HAP-1 (cell line): ENCODE results near the gene NDFIP2.

Experiments used
- DNase-seq, 2 experiments: peaks; one replicate each; pipeline ENCODE4 v3.0.0-alpha.2; 2016 to 2020; ENCODE audit warnings: low spot score in 2 of 2
- H3K27me3 ChIP-seq: fragments of 250-450 bp; sonication (Bioruptor Pico); 2 replicates; pipeline ENCODE4 v1.5.1; 2020; ENCODE audit warnings: low read depth, mild to moderate bottlenecking, moderate library complexity
- H3K36me3 ChIP-seq: fragments of 250-450 bp; sonication (Bioruptor Pico); replicated peaks from 2 replicates; pipeline ENCODE4 v1.5.1; 2020; ENCODE audit warnings: mild to moderate bottlenecking
- H3K4me1 ChIP-seq: fragments of 250-450 bp; sonication (Bioruptor Pico); 2 replicates; pipeline ENCODE4 v1.5.1; 2020; ENCODE audit warnings: mild to moderate bottlenecking
- H3K4me3 ChIP-seq: fragments of 250-450 bp; sonication (Bioruptor Pico); 2 replicates; pipeline ENCODE4 v1.5.1; 2020; ENCODE audit warnings: mild to moderate bottlenecking, moderate library complexity
- H3K9me3 ChIP-seq: fragments of 250-450 bp; sonication (Bioruptor Pico); 2 replicates; pipeline ENCODE4 v1.5.1; 2020; ENCODE audit warnings: mild to moderate bottlenecking, moderate library complexity
- in situ Hi-C: fragments of 300-500 bp; cut with MboI; formaldehyde crosslinking; loops from 3 replicates; pipeline ENCODE4 v1.14.3; 2020; ENCODE audit warnings: low sequenced_read_pairs, inconsistent platforms, mixed read lengths

The NDFIP2 gene

DNA sequence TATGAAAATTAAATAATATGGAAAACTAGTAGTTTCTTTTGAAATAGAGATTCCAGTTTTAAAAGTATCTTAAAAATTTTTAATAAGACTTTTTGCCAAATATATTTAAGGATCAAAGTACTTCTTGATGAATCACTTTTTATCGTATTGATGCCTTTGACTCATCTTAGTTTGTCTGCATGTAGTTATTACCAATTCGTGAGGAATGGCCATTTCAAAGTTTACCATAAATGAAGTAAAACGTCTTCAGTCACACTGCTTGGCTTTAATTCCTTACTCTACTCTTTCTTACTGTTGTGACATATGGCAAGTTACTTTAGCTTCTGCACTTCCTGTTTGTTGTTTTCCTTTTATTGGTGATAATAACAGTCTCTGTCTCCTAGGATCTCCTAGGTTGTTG is 38.3 kb downstream of the NDFIP2 start:
- in situ Hi-C loops, result no loop called here
- peaks cover 9% of the 10 kb centered on the region for H3K4me1 ChIP-seq
- no peaks in the 10 kb centered on the region for H3K9me3 ChIP-seq
- H3K4me3 ChIP-seq, result no peak overlapping the region
- H3K27me3 ChIP-seq, result no peaks in the 10 kb centered on the region
- no peaks in the 10 kb centered on the region for H3K36me3 ChIP-seq
- DNase-seq, result no peak

DNA sequence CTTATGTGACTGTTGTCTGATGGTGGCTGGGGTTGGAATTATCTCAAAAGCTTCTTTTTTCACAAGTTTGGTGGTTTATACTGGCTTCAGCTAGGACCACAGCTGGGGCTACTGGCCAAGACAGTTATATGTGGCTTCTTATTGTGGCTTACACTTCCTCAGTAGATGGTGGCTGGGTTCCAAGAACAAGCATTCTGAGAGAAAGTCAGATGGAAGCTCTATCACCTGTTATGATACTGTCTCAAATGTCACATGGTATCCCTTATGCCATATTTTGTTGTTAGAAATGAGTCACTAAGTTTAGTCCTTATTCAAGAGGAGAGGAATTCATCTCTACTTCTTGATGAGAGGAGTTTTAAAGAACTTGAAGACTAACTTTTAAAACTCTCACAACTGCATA is 41.6 kb downstream of the NDFIP2 start:
- in situ Hi-C loops, result no loop called here
- H3K4me1 ChIP-seq, result no peaks in the 10 kb centered on the region
- no peak for DNase-seq

DNA sequence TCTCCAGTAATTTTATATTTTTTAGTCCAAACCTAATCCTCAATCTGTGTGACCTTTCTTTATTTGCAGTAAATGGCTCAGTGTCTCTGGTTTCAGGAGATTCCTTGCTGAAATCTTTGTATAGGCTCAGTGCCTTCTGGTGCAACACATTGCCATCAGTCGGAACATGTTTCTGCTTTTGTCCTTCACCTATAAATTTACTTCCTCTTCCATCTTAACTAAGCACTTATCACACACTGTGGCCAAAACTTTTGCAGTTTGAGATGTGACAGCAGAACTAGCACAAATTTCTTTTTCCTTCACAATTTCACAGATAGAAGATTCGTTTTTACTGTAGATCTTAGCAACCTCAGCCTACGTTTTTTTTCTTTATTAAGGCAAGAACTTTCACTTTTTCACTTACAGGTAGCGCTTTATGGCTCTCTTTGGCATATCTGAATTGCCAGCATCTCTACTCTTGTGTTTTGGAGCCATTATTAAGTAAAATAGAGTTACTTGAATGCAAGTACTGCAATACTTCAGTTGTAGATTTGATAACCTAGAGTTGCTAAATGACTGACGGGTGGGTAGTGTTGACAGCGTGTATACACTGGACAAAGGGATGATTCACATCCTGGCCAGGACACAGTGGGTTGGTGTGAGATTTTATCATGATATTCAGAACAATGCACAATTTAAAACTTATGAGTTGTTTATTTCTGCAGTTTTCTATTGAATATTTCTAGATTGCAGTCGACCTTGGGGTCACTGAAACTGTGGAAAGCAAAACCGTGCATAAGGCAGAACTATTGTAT is 44.3 kb downstream of the NDFIP2 start:
- Histone ChIP-seq H3K27me3 (no peaks in the 10 kb centered on the region), H3K4me1 (no peaks in the 10 kb centered on the region), H3K9me3 (no peaks in the 10 kb centered on the region), H3K4me3 (no peak overlapping the region), H3K36me3 (no peaks in the 10 kb centered on the region)
- in situ Hi-C loops, result no loop called here
- no peak for DNase-seq

More for the DNA sequence above, 41.6 kb downstream of the NDFIP2 start:
- no peaks in the 10 kb centered on the region for H3K27me3 ChIP-seq
- H3K36me3 ChIP-seq, result no peaks in the 10 kb centered on the region
- H3K9me3 ChIP-seq, result no peaks in the 10 kb centered on the region
- no peak overlapping the region for H3K4me3 ChIP-seq

DNA sequence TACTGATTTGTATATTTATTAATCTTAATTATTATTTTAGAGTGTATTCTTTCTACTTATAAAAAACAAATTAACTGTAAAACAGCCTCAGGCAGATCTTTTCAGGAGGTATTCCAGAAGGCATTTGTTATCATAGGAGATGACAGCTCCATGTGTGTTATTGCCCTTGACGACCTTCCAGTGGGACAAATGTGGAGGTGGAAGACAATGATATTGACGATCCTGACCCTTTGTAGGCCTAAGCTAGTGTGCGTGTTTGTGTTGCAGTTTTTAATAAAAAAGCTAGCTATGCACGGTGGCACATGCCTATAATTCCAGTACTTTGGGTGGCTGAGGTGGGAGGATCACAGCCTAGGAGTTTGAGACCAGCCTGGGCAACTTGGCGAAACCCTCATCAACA is 46.7 kb downstream of the NDFIP2 start:
- Histone ChIP-seq H3K4me3 (no peak overlapping the region), H3K4me1 (no peaks in the 10 kb centered on the region), H3K9me3 (no peaks in the 10 kb centered on the region), H3K27me3 (no peaks in the 10 kb centered on the region), H3K36me3 (no peaks in the 10 kb centered on the region)
- in situ Hi-C loops, result no loop called here
- DNase-seq, result no peak

DNA sequence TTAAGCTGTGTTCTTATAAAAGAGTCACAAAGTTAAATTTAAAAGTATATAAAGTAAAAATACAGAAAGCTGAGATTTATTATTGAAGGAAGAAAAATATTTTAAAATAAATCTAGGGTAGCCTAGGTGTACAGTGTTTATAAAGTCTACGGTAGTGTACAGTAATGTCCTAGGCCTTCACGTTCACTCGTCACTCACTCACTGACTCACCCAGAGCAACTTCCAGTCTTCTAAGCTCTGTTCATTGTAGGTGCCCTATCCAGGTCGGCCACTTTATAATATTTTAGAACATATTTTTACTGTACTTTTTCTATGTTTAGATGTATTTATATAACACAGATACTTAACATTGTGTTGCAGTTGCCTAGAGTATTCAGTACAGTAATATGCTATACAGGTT is 47.4 kb downstream of the NDFIP2 start:
- Histone ChIP-seq H3K4me1 (no peaks in the 10 kb centered on the region), H3K4me3 (no peak overlapping the region), H3K27me3 (no peaks in the 10 kb centered on the region), H3K9me3 (no peaks in the 10 kb centered on the region), H3K36me3 (no peaks in the 10 kb centered on the region)
- in situ Hi-C loops, result no loop called here
- DNase-seq, result no peak

DNA sequence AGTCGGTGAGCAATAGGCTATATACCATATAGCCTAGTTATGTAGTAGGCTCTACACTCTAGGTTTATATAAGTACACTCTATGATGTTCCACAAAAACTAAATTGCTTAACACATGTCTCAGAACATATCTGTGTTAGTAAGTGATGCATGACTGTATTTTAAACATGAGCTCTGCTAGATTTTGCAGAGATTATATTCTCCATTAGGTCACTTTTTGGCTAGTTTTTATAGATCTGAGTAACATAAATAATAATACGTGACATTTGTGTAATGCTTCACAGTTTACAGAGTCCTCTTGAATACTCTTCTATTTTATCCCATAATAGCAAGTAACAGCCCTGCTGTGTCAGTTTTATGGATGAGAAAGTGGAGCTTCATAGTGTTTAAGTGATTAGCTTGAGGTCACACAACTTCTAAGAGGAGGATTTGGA is 47.8 kb downstream of the NDFIP2 start:
- in situ Hi-C loops, result no loop called here
- DNase-seq, result no peak
- Histone ChIP-seq H3K4me1 (no peaks in the 10 kb centered on the region), H3K36me3 (no peaks in the 10 kb centered on the region), H3K27me3 (no peaks in the 10 kb centered on the region), H3K9me3 (no peaks in the 10 kb centered on the region), H3K4me3 (no peak overlapping the region)

DNA sequence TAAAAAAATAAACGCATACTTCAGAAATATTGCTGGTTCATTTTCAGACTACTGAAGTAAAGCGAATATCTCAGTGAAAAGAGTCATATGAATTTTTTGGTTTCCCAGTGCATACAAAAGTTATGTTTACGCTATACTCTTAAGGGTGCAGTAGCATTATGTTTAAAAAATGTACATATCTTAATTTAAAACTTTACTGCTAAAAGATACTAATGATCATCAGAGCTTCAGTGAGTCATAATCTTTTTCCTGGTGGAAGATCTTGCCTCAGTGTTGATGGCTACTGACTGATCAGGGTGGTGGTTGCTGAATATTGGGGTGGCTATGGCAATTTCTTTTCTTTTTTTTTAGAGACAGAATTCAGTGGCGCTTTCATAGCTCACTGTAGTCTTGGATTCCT is 48.9 kb downstream of the NDFIP2 start:
- Histone ChIP-seq H3K4me3 (no peak overlapping the region), H3K36me3 (no peaks in the 10 kb centered on the region), H3K4me1 (no peaks in the 10 kb centered on the region), H3K27me3 (no peaks in the 10 kb centered on the region), H3K9me3 (no peaks in the 10 kb centered on the region)
- no peak for DNase-seq
- in situ Hi-C loops, result loop anchor here (10.0 kb wide), 1 partner anchor 115 kb away; no protein-coding TSS in a partner anchor

DNA sequence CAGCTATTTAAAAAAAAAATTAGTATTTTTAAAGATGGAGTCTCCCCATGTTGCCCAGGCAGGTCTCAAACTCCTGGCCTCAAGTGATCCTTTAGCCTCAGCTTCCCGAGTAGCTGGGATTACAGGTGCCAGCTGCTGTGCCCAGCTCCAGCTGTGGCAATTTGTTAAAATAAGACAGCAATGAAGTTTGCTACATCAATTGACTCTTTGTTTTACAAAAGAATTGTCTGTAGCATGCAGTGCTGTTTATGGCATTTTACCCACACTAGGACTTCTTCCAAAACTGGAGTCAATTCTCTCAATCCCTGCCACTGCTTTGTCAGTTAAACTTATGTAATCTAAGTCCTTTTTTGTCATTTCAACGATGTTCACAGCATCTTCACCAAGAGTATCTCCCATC is 49.3 kb downstream of the NDFIP2 start:
- no peaks in the 10 kb centered on the region for H3K4me1 ChIP-seq
- no peaks in the 10 kb centered on the region for H3K9me3 ChIP-seq
- in situ Hi-C loops, result loop anchor here (10.0 kb wide), 1 partner anchor 115 kb away; no protein-coding TSS in a partner anchor
- DNase-seq, result no peak
- no peak overlapping the region for H3K4me3 ChIP-seq
- H3K36me3 ChIP-seq, result no peaks in the 10 kb centered on the region
- H3K27me3 ChIP-seq, result no peaks in the 10 kb centered on the region

DNA sequence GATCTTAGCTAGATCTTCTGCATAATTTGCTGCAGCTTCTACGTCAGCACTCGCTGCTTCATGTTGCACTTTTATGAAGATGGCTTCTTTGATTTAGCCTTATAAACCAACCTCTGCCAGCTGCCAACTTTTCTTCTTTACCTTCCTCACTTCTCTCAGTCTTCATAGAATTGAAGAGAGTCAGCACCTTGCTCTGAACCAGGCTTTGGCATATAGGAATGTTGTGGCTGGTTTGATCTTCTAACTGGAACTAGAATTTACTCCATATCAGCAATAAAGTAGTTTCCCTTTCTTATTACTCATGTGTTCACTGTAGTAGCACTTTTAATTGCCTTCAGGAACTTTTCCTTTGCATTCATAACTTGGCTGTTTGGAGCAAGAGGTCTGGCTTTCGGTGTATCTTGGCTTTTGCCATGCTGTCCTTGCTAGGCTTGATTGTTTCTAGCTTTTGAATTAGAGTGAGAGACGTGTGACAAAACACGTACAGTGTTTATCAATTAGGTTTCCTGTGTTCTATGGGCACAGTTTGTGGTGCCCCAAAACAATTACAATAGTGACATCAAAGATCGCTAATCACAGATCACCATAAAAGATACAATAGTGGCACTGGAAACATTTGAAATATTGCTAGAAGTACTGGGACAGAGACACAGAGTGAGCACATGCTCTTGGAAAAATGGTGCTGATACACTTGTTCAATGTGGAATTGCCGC is 50.7 kb downstream of the NDFIP2 start:
- H3K9me3 ChIP-seq, result no peaks in the 10 kb centered on the region
- no peak overlapping the region for H3K4me3 ChIP-seq
- in situ Hi-C loops, result loop anchor here (10.0 kb wide), 1 partner anchor 117 kb away; no protein-coding TSS in a partner anchor
- no peaks in the 10 kb centered on the region; the same call in 1 of the 2 replicates for H3K4me1 ChIP-seq
- H3K36me3 ChIP-seq, result no peaks in the 10 kb centered on the region
- DNase-seq, result no peak
- no peaks in the 10 kb centered on the region for H3K27me3 ChIP-seq

DNA sequence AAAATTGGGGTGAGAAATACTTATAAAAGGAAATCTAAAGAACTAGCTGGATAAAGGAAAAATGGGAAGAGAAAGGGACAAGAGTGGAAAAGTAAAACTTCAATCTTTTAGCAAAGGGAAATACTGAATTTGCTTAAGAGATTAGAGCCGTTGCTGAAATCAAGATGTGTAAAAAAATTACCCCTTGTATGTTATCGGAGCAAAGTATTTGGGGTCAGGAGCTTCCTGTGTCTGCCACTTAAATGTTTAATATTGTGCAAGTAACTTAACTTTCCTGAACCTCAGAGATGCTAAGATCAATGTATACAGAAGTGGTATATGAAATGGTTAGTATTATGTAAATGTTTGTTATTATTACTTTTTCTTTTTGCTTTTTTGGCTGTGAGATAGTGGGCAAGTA is 51.6 kb downstream of the NDFIP2 start:
- H3K27me3 ChIP-seq, result no peaks in the 10 kb centered on the region
- H3K4me3 ChIP-seq, result no peak overlapping the region
- H3K9me3 ChIP-seq, result no peaks in the 10 kb centered on the region
- in situ Hi-C loops, result loop anchor here (10.0 kb wide), 1 partner anchor 118 kb away; no protein-coding TSS in a partner anchor
- no peaks in the 10 kb centered on the region for H3K36me3 ChIP-seq
- no peak for DNase-seq
- no peaks in the 10 kb centered on the region; the same call in 1 of the 2 replicates for H3K4me1 ChIP-seq

DNA sequence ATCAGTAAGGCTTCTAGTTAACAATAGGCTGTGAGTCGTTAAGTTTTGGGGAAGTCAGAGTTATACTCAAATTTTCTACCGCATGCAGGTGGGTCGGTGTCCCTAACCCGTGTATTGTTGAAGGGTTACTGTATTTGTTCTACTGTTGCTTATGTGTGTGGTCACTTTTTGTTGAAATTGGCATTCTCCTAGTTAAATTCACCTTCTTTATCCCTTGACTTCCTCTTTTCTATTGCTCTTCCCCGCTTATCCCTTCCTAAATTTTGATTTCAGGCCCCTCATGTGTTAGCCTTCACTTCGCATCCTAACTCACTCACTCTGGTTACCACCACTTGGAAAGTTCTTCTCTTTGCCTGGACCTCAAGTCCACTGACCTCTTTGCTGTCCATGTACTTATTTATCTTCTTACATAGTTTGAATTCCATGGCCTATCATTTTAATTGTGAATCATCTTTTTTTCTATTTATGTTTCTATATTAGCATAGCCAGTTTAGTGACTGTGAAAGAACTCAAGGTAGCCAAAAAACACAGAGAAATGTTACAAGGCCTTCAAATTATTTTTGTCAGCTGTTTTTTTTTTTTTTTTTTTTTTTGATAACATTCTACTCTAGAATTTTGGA is 52.9 kb downstream of the NDFIP2 start:
- Histone ChIP-seq H3K9me3 (no peaks in the 10 kb centered on the region), H3K4me3 (no peak overlapping the region), H3K36me3 (no peaks in the 10 kb centered on the region), H3K27me3 (no peaks in the 10 kb centered on the region), H3K4me1 (no peaks in the 10 kb centered on the region; the same call in 1 of the 2 replicates)
- DNase-seq, result no peak
- in situ Hi-C loops, result loop anchor here (10.0 kb wide), 1 partner anchor 119 kb away; no protein-coding TSS in a partner anchor

DNA sequence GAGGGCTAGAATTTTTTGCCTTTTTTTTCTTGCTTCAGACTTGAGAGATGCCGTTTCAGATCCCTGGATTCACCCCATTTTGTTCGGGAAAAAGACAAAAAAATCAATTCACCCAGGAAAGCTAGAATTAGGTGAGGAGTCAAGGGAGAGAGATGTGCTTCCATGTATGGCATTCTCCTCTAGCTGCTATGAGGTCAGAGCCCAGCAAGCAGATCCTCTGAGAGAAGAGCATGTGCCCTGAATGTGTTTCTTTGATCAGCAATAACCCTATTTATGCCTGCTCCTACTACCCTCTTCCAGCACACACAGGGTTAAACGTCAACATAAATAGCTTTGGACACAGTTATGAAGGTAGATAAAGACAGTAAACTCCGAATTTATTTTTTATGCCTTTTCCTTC is 53.6 kb downstream of the NDFIP2 start:
- no peaks in the 10 kb centered on the region for H3K9me3 ChIP-seq
- in situ Hi-C loops, result loop anchor here (10.0 kb wide), 1 partner anchor 120 kb away; no protein-coding TSS in a partner anchor
- H3K4me3 ChIP-seq, result no peak overlapping the region
- DNase-seq, result no peak
- H3K27me3 ChIP-seq, result no peaks in the 10 kb centered on the region
- no peaks in the 10 kb centered on the region; the same call in 1 of the 2 replicates for H3K4me1 ChIP-seq
- H3K36me3 ChIP-seq, result no peaks in the 10 kb centered on the region

DNA sequence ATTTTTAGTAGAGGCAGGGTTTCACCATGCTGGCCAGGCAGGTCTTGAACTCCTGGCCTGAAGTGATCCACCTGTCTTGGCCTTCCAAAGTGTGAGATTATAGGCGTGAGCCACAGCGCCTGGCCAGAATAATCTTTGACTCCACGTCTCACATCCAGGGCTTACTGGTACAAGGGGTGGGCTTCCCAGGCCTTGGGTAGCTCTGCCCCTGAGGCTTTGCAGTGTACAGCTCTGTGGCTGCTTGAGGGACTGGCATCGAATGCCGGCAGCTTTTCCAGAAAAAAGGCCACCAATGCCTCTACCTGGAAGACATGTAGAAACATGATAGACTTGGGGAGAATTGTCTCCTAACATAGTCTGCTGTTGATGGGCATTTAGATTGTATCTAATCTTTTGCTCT is 57.8 kb downstream of the NDFIP2 start:
- Histone ChIP-seq H3K9me3 (no peaks in the 10 kb centered on the region), H3K36me3 (no peaks in the 10 kb centered on the region), H3K4me3 (no peak overlapping the region), H3K27me3 (no peaks in the 10 kb centered on the region), H3K4me1 (no peaks in the 10 kb centered on the region; the same call in 1 of the 2 replicates)
- no peak for DNase-seq
- in situ Hi-C loops, result loop anchor here (10.0 kb wide), 1 partner anchor 124 kb away; no protein-coding TSS in a partner anchor
